ENCODE results near the gene AGBL4. TPM values are rescaled to one million over a fixed set of nuclear protein-coding genes. Genes with fewer than 3 reads are reported as not detected.

The AGBL4 gene
- total and polyA plus RNA-seq, 2 of the 4 experiments (the other 2 are of a cell fraction): not detected

GRCh38 chr1:48600182-48600581 lies 1423.6 kb downstream of the AGBL4 start:
- H3K23ac ChIP-seq (ENCODE audit: low read depth, low read length): no peak overlapping the region
- H3K9me3 ChIP-seq (ENCODE audit: control insufficient read depth, insufficient read depth, low read length): no peaks in the 10 kb centered on the region
- ChIA-PET CTCF (no interaction called here), POLR2A (ENCODE audit: unreplicated experiment) (no interaction called here)
- intact Hi-C loops (cut with micrococcal nuclease): no loop called here
- no TSS peak for BruUV-seq (replicated peaks)
- ATAC-seq (ENCODE audit: low read depth) (no peak), DNase-seq (no peak)
- H2BK15ac ChIP-seq (ENCODE audit: low read depth, low read length): no peak overlapping the region
- H4K20me1 ChIP-seq (ENCODE audit: insufficient read depth, low read length): no peaks in the 10 kb centered on the region
- H3K36me3 ChIP-seq (ENCODE audit: control insufficient read depth, insufficient read depth, low read length): no peaks in the 10 kb centered on the region
- H3K4me1 ChIP-seq (ENCODE audit: control insufficient read depth, insufficient read depth, low read length): no peaks in the 10 kb centered on the region
- no peaks in the 10 kb centered on the region for H3K27me3 ChIP-seq (ENCODE audit: control insufficient read depth, insufficient read depth, low read length)
- in situ Hi-C loops (cut with MboI; ENCODE audit: low sequenced_read_pairs): no loop called here
- H3K4me2 ChIP-seq (ENCODE audit: low read depth, low read length): no peak overlapping the region
- no peak overlapping the region for H2BK20ac ChIP-seq (ENCODE audit: low read depth, low read length)
- no peak overlapping the region for H2AK9ac ChIP-seq (replicated peaks; ENCODE audit: low read depth, low read length, poor library complexity)
- H3K27ac ChIP-seq (ENCODE audit: insufficient read depth, low read length): no peak overlapping the region
- H3K9ac ChIP-seq (ENCODE audit: low read depth, low read length): no peak overlapping the region
- H3K4ac ChIP-seq (ENCODE audit: low read depth, low read length): no peak overlapping the region
- H3K4me3 ChIP-seq (ENCODE audit: insufficient read depth, low read depth, low read length): no peak overlapping the region
- no peaks in the 10 kb centered on the region for H3K79me1 ChIP-seq (ENCODE audit: low read depth in 1 of 2, low read length in 2 of 2)
- H2AK5ac ChIP-seq (ENCODE audit: low read depth, low read length): no peak overlapping the region
- no peak for TF ChIP-seq MAZ (IDR thresholded peaks at IDR 0.05; ENCODE audit: borderline replicate concordance, low read depth, low read length)
- no peak for TF ChIP-seq SMC3 (IDR thresholded peaks at IDR 0.05; ENCODE audit: low read depth, low read length)
- TF ChIP-seq CTCF (conservative IDR thresholded peaks at IDR 0.05; ENCODE audit: low read depth, low read length): no peak
- no peak for TF ChIP-seq RCOR1 (IDR thresholded peaks at IDR 0.05; ENCODE audit: insufficient replicate concordance, low read length)
- TF ChIP-seq BHLHE40 (IDR thresholded peaks at IDR 0.05; ENCODE audit: low read depth, low read length): no peak
- TF ChIP-seq NFE2L2 (IDR thresholded peaks at IDR 0.05; ENCODE audit: low read depth, low read length): no peak
- no peak for TF ChIP-seq RFX5 (IDR thresholded peaks at IDR 0.05; ENCODE audit: low read depth, low read length)
- no peak overlapping the region for H4K91ac ChIP-seq (ENCODE audit: insufficient read depth, low read depth, low read length)
- no peak overlapping the region for H2BK5ac ChIP-seq (ENCODE audit: low read depth, low read length, poor library complexity, severe bottlenecking)
- H3K9me1 ChIP-seq (ENCODE audit: insufficient read depth, low read length): no peaks in the 10 kb centered on the region
- H4K5ac ChIP-seq (ENCODE audit: low read depth, low read length): no peak overlapping the region
- H3K14ac ChIP-seq (replicated peaks; ENCODE audit: low read depth, low read length): no peak overlapping the region
- H3K18ac ChIP-seq (ENCODE audit: low read depth, low read length): no peak overlapping the region
- dilution Hi-C loops (cut with HindIII; ENCODE audit: low sequenced_read_pairs, unreplicated experiment): no loop called here
- no peak overlapping the region for H2BK120ac ChIP-seq (ENCODE audit: low read depth, low read length)
- no peak overlapping the region for H3K56ac ChIP-seq (ENCODE audit: extremely low read depth, insufficient read depth, low read length)
- no peak overlapping the region for H2AFZ ChIP-seq (replicated peaks; ENCODE audit: low read length, poor library complexity)
- WGBS, 2 experiments (ENCODE audit: extremely low coverage in 2 of 2, insufficient read length in 1 of 2): no CpG with 5 or more reads among the region's 1 CpG
- no peak overlapping the region for H4K8ac ChIP-seq (ENCODE audit: low read depth in 2 of 2, low read length in 2 of 2)
